Fibroblast of pulmonary artery (primary cell): ENCODE results near the gene SLC38A7.
"Not testable (repeated sequence)": the region's sequence is repeated elsewhere in the genome, so short reads cannot be mapped to it uniquely, and the experiment has no call there.

Source experiments
- DNase-seq: peaks from one replicate; pipeline ENCODE4 v3.0.0-alpha.2; 2010; ENCODE audit warnings: low read depth
- H3K4me3 ChIP-seq: replicated peaks from 2 replicates; pipeline ENCODE4 v1.5.1; 2011; ENCODE audit warnings: low read depth, mild to moderate bottlenecking, control low read depth, low read length, moderate library complexity
- CTCF ChIP-seq: IDR thresholded peaks from 2 replicates; pipeline ENCODE4 v1.5.1; 2011; ENCODE audit warnings: mild to moderate bottlenecking, control low read depth, low read length, inconsistent platforms; ENCODE audit errors: missing control alignments

Gene SLC38A7

GRCh38 chr16:58695368-58695767 is 10.8 kb upstream of the SLC38A7 start:
- TF ChIP-seq CTCF = no peak
- DNase-seq = no peak
- no peak overlapping the region for H3K4me3 ChIP-seq

GRCh38 chr16:58692450-58692849 is 7.9 kb upstream of the SLC38A7 start:
- DNase-seq = no peak
- no peak for TF ChIP-seq CTCF
- no peak overlapping the region for H3K4me3 ChIP-seq

GRCh38 chr16:58686985-58687706 is 2.6 kb upstream of the SLC38A7 start:
- H3K4me3 ChIP-seq, DNase-seq: not testable (repeated sequence)

GRCh38 chr16:58685084-58685449 is 497 bp upstream of the SLC38A7 start:
- no peak overlapping the region for H3K4me3 ChIP-seq
- no peak for TF ChIP-seq CTCF
- DNase-seq = no peak

GRCh38 chr16:58684001-58684353 is 593 bp downstream of the SLC38A7 start:
- DNase-seq = peak; percentile 22

GRCh38 chr16:58679763-58680162 is 4.8 kb downstream of the SLC38A7 start:
- no peak for DNase-seq
- H3K4me3 ChIP-seq = no peak overlapping the region
- TF ChIP-seq CTCF = no peak

More at GRCh38 chr16:58684001-58684353, 593 bp downstream of the SLC38A7 start:
- TF ChIP-seq CTCF = no peak
- peak overlapping the region; percentile 99 for H3K4me3 ChIP-seq

- TF ChIP-seq CTCF = no peak
- no peak overlapping the region for H3K4me3 ChIP-seq
- DNase-seq = peak; percentile 23
Measured at GRCh38 chr16:58678716-58679115, 5.9 kb downstream of the SLC38A7 start.
